Activated CD4-positive, CD25-positive, alpha-beta regulatory T cell (primary cell): ENCODE results near the gene PCDHB13.
"Not testable (repeated sequence)": the region's sequence is repeated elsewhere in the genome, so short reads cannot be mapped to it uniquely, and the experiment has no call there.

Source experiments
- DNase-seq, 4 experiments: peaks; one replicate each; lab custom pipeline; 2025; lab: John Stamatoyannopoulos, UW

Gene PCDHB13

GRCh38 chr5:141201646-141202045, 12.1 kb upstream of the PCDHB13 start:
- not testable (repeated sequence) for DNase-seq

- DNase-seq: no peak
Observed at GRCh38 chr5:141208478-141208877, 5.2 kb upstream of the PCDHB13 start, which contains the start of gene PCDHB12. TSS of gene PCDHB12 (plus strand) at chr5:141208719. CDS start at chr5:141208908, 189 bp downstream.

DNA sequence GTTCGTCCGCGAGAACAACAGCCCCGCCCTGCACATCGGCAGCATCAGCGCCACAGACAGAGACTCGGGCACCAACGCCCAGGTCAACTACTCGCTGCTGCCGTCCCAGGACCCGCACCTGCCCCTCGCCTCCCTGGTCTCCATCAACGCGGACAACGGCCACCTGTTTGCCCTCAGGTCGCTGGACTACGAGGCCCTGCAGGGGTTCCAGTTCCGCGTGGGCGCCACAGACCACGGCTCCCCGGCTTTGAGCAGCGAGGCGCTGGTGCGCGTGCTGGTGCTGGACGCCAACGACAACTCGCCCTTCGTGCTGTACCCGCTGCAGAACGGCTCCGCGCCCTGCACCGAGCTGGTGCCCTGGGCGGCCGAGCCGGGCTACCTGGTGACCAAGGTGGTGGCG, 3.4 kb upstream of the PCDHB13 start:
- not testable (repeated sequence) for DNase-seq

DNA sequence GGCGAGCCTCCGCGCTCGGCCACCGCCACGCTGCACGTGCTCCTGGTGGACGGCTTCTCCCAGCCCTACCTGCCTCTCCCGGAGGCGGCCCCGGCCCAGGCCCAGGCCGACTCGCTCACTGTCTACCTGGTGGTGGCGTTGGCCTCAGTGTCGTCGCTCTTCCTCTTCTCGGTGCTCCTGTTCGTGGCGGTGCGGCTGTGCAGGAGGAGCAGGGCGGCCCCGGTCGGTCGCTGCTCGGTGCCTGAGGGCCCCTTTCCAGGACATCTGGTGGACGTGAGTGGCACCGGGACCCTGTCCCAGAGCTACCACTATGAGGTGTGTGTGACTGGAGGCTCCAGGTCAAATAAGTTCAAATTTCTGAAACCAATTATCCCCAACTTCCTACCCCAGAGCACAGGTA, 2.9 kb upstream of the PCDHB13 start:
- not testable (repeated sequence) for DNase-seq

DNA sequence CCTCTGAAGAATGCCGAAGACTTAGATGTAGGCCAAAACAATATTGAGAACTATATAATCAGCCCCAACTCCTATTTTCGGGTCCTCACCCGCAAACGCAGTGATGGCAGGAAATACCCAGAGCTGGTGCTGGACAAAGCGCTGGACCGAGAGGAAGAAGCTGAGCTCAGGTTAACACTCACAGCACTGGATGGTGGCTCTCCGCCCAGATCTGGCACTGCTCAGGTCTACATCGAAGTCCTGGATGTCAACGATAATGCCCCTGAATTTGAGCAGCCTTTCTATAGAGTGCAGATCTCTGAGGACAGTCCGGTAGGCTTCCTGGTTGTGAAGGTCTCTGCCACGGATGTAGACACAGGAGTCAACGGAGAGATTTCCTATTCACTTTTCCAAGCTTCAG, 864 bp downstream of the PCDHB13 start:
- DNase-seq: not testable (repeated sequence)

- not testable (repeated sequence) for DNase-seq
Observed at GRCh38 chr5:141215504-141215903, 1.8 kb downstream of the PCDHB13 start.

DNA sequence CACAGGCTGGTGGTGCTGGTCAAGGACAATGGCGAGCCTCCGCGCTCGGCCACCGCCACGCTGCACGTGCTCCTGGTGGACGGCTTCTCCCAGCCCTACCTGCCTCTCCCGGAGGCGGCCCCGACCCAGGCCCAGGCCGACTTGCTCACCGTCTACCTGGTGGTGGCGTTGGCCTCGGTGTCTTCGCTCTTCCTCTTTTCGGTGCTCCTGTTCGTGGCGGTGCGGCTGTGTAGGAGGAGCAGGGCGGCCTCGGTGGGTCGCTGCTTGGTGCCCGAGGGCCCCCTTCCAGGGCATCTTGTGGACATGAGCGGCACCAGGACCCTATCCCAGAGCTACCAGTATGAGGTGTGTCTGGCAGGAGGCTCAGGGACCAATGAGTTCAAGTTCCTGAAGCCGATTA, 2.3 kb downstream of the PCDHB13 start:
- not testable (repeated sequence) for DNase-seq

DNA sequence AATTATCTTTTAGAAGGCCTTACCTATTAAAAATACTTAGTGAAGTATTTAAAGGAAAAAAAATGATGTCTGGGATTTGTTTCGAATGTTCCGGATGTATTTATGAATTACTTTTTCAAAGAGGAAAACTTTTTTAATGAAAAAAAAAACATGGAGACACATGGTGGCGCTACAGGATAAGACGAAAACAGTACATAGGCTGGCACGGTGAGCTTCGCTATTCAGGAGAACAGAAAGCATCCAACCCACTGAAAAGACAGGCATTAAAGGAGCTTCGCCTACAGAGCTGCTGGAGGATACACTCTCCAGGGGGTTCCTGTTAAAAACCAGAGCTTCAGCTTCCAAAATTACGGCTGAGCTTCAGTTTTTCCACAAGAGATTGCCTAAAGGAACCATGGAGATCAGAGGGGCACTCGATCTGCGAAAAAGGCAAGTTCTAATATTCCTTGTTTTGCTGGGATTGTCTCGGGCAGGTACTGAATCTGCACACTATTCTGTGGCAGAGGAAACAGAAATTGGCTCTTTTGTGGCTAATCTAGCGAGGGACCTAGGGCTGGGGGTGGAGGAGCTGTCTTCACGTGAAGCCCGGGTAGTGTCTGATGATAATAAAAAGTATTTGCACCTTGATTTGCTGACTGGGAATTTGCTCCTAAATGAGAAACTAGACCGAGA, 9.5 kb downstream of the PCDHB13 start, which contains the start of gene PCDHB14:
PCDHB14 (plus strand) TSS at position 232 of the 672 bp plus-strand sequence; CDS start at position 395, 163 bp downstream.
- DNase-seq: no peak

- not testable (repeated sequence) for DNase-seq
Observed at GRCh38 chr5:141224844-141225243, 11.1 kb downstream of the PCDHB13 start.

DNA sequence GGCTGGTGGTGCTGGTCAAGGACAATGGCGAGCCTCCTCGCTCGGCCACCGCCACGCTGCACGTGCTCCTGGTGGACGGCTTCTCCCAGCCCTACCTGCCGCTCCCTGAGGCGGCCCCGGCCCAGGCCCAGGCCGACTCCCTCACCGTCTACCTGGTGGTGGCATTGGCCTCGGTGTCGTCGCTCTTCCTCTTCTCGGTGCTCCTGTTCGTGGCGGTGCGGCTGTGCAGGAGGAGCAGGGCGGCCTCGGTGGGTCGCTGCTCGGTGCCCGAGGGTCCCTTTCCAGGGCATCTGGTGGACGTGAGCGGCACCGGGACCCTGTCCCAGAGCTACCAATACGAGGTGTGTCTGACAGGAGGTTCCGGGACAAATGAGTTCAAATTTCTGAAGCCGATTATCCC, 11.7 kb downstream of the PCDHB13 start:
- DNase-seq: not testable (repeated sequence)

DNA sequence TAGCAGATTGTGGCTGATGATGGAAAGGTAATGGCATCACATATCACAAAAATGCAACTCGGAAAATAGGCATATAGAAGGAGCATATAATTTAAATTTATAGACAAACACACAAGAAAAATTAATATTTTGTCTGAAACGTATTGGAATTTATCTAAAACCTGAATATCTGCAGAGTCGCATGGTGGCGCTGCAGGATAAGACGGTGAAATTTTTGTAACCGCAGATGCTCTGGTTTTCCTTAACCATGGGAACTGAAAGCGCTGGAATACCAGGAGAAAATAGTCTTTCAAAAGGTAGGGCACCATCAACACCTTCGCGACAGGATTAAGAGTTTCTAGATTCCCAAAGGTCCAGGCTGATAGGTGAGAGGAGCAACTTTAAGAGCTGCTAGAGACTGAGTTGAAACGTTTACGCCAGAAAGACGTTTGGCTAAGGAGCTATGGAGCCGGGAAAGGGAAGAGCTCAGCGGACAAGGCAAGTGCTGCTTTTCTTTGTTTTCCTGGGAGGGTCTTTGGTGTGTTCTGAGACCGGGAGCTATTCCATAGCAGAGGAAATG, 20.5 kb downstream of the PCDHB13 start:
- no peak for DNase-seq

DNA sequence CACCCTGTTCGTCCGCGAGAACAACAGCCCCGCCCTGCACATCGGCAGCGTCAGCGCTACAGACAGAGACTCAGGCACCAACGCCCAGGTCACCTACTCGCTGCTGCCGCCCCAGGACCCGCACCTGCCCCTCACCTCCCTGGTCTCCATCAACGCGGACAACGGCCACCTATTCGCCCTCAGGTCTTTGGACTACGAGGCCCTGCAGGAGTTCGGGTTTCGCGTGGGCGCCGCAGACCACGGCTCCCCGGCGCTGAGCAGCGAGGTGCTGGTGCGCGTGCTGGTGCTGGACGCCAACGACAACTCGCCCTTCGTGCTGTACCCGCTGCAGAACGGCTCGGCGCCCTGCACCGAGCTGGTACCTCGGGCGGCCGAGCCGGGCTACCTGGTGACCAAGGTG, 22.2 kb downstream of the PCDHB13 start:
- DNase-seq: not testable (repeated sequence)

DNA sequence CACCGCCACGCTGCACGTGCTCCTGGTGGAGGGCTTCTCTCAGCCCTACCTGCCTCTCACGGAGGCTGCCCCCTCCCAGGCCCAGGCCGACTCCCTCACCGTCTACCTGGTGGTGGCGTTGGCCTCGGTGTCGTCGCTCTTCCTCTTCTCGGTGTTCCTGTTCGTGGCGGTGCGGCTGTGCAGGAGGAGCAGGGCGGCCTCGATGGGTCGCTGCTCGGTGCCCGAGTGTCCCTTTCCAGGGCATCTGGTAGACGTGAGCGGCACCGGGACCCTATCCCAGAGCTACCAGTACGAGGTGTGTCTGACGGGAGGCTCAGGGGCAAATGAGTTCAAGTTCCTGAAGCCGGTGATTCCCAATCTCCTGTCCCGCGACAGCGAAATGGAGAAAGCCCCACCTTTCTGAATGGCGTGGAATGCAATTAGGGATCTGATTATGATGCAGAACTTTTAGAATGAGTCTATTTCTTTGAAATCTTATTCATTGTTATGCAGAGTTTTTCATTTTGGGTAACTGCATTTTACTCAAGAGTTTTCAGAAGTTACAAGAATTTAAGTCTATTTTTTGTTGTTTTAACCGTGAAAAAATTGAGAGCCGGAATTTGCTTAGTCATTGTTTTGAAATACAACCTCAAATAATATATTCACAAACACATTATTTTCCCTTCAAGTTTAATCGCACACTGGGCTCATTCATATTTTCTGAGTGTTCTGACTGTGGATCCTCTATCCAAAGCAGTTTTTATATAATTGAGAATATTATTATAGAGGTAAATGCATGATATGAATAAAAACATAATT, 23.0 kb downstream of the PCDHB13 start:
- DNase-seq: no peak

- DNase-seq: no peak
Observed at GRCh38 chr5:141241496-141241895, 27.8 kb downstream of the PCDHB13 start.

DNA sequence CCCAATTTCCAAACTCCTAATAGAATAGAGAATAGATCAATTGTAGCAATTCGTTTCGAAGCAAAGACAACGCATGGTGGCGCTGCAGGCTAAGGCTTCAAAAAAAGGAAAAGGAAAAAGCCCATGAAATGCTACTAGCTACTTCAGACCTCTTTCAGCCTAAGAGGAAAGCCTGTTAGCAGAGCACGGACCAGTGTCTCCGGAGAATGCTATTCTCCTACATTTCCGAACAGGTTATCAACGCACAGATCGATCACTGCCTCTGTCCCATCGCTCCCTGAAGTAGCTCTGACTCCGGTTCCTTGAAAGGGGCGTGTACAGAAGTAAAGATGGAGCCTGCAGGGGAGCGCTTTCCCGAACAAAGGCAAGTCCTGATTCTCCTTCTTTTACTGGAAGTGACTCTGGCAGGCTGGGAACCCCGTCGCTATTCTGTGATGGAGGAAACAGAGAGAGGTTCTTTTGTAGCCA, 31.6 kb downstream of the PCDHB13 start, which contains the start of gene PCDHB15:
PCDHB15 (plus strand) TSS at position 146 of the 468 bp plus-strand sequence; CDS start at position 330, 184 bp downstream.
- no peak for DNase-seq

- not testable (repeated sequence) for DNase-seq
Observed at GRCh38 chr5:141246971-141247370, 33.3 kb downstream of the PCDHB13 start.

DNA sequence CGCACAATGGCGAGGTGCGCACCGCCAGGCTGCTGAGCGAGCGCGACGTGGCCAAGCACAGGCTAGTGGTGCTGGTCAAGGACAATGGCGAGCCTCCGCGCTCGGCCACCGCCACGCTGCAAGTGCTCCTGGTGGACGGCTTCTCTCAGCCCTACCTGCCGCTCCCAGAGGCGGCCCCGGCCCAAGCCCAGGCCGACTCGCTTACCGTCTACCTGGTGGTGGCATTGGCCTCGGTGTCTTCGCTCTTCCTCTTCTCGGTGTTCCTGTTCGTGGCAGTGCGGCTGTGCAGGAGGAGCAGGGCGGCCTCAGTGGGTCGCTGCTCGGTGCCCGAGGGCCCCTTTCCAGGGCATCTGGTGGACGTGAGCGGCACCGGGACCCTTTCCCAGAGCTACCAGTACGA, 33.7 kb downstream of the PCDHB13 start:
- DNase-seq: not testable (repeated sequence)

DNA sequence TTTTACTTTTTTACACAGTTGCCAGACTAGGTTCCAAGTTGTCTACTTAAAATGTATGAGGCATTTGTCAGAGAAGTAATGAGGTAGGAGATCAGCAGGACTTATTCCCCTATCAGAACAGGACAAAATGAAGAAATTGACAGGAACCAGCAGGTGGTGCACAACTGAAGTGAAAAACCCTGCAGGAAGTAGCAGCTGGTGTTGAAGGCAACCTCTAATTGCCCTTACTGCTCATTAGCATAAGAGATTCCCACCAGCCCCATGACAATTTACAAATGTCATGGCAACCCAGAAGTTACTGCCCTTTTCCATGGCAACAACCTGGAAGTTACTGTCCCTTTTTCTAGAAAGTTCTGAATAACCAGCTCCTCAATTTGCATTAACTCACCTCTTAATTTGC, 36.9 kb downstream of the PCDHB13 start:
- no peak for DNase-seq

GRCh38 chr5:141258464-141258863, 44.7 kb downstream of the PCDHB13 start:
- DNase-seq: no peak

DNA sequence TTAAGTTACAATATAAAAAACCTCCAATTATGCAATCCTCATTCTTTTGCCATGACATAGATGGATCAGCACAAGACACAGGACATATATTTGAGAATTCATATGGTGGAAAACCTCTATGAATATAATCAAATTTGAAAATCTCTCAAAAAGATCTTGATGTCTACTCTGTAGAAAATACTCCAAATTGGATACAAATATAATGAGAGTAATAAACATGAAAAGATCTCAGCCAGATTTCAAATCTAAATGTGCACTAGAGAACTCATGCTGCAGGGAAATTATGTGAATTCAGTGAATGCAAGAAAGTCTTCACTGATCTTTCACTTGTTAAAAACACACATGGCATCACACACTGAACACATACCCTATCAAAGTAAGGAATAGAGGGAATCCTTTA, 45.2 kb downstream of the PCDHB13 start:
- DNase-seq: no peak

DNA sequence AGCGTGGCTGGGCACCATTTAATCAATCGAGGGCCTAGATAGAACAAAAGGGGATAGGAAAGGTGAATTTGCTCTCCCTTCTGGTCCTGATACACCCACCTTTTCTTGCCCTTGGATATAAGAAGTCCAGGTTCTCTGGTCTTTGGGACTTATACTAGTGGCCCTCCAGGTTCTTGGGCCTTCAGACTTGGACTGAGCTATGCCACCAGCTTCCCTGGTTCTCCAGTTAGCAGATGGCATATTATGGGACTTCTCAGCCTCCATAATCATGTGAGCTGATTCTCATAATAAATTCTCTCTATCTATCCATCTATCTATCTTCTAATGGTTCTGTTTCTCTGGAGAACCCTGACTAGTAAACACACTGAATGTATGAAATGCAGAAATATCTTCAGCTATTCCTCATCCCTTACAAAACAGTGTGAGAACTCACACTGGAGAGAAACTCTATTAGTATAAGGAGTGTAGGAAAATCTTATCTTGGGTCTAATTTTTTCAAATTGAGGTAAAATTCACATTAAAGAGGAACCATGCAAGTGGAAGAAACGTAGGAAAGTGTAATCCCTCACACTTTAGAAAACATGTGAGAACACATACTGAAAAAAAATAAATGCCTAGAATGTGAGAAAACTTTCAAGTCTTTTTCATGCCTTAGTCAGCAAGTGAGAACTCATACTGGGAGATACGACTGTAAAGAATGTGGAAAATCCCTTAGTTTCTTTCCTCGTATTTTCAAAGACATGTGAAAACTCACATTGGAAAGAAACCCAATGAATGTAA, 46.9 kb downstream of the PCDHB13 start:
- DNase-seq: no peak

DNA sequence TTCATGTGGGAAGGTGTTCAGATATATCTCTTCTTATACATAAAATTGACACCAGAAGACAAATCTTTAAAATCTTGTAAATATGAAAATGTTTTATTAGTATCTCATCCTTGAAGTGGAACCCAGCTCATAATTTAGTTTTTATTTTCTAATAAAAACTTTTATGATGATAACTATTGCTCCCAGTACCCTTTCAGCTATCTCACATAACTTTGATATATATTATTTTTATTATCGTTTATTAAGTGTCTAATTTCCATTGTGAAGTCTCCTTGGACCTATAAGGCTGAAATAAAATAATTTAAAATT, 47.5 kb downstream of the PCDHB13 start:
- DNase-seq: no peak
